ENCODE results near the gene POMGNT1.
"Not testable (repeated sequence)": the region's sequence is repeated elsewhere in the genome, so short reads cannot be mapped to it uniquely, and the experiment has no call there.

POMGNT1 gene

DNA sequence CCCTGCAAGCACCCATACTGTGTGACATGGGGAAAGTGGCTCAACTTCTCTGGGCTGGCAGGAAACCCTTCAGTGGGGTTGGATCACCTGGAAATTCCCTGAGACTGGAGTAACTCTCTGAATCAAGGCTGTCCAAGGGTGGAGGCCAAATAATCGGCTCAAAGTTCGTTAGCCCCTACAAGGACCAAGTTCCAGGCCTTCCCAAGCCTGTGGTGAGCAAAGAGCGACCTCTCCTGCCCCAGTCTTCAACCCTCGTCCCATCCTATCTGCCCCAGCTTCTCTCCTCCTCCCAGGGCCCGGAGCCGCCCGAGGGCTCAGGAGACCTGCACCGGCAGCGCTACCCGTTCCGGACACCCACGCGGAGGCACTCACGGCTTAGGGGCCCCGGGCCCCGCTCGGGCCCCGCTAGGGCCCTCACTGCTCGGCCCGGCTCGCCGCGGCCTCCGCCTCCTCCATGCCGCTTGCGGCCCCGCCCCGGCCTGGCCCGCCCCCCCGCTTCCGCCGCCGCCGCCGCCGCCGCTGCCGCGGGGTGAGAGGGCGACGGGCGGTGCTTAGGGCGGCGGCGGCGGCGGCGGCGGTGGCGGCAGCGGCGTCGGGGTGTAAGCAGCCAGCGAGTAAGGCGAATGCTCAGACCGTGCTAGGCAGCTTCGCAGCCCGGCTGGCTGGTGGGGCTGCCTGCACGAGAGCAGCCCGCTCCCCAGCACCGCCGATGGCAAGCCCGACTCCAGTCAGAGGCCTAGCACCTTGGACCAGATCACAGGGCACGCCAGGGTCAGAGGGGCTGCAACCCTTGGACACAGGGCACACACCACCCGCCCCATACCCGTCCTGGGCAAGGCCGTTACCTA is at the start of gene POMGNT1:
POMGNT1 (minus strand) TSS at position 471 of the 848 bp plus-strand sequence. CDS start 613 bp downstream, outside the sequence.
- peak; percentile 43 to 70 for DNase-seq (ENCODE audit: low read depth in 2 of 2)

DNA sequence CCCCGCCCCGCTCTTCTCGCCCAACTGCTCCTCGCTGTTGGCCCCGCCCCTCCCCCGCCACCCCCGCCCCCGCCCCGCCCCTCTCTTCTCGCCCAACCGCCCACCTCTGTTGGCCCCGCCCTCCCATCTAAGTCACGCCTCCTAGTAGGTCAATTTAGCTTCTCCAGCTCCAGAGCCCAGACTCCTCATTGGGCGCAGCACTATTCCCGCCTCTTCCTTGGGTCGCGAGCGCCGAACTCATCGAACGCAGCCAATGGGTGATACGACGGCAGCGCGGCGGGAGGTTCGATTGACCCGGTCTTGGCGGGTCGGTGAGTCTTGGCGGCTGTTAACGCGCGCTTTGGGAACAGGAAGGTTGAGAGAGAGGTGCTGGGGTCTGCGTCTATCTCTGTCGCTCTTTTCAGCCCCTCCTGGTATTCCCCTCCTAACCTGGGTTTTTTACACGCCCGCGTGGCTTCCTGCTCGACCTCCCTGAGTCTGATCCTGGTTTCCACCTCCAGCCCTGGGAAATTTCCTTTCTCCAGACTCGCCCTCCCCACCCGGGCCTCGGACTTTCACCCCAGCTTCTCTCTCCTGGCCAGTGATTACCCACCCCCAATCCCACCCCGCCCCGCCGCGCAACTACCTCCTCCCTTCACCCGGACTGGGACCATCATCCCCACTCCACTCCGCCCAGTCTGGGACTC is 49.3 kb upstream of the POMGNT1 start, which contains the start of gene RAD54L:
RAD54L (plus strand) TSS at position 328 of the 686 bp plus-strand sequence. CDS start 643 bp downstream, outside the sequence.
- DNase-seq (ENCODE audit: low read depth in 2 of 2): peak; percentile 97 to 98

DNA sequence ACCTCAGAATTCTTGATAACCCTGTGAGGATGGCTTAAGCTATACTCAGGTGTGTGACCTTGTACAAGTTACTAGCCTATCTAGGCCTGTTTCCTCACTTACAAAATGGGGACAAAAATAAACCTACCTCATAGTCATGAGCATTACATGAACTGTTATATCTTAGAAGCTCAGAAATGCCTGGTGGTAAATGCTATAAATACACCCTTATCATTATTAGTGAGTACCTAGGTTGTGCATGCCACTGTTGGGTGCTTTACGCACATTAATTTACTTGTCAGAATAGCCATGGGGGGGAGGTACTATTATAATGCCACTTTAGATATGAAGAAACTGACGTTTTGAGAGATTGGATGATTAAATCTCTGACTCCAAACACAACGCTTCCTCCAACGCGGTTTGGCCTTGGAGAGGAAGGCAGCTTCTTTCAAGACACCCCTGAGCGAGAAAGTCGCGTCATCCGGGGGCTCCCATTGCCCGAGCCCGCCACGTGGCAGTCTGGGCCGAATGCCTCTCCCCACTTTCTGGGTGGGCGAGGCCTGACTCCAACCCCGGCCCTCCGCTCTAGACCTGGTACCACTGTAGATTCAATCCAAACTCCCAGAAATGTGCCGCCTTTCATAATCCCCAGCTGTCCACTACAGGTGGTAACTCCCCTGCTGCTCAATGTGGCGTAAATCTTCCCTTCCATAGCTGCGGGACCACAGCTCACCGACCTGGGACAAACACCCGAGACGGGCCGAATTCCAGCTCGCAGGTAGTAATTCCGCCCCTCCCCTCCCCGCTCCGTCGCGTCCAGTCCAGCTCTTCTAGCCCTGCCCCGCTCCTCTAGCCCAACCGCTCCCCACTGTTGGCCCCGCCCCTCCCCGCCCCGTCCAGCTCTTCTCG is 48.6 kb upstream of the POMGNT1 start:
- DNase-seq (ENCODE audit: low read depth in 2 of 2): peak; percentile 54 to 65

DNA sequence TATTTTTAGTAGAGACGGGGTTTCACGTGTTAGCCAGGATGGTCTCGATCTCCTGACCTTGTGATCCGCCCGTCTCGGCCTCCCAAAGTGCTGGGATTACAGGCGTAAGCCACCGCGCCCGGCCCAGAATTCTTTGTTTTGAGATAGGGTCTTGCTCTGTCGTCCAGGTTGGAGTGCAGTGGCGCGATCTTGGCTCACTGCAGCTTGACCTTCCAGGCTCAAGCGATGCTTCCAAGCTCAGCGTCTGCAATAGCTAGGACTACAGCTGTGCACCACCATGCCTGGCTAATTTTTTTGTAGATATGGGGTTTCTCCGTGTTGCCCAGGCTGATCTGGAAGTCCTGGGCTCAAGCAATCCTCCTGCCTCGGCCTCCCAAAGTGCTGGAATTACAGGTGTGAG is 47.9 kb upstream of the POMGNT1 start:
- DNase-seq (ENCODE audit: low read depth in 2 of 2): not testable (repeated sequence)

DNA sequence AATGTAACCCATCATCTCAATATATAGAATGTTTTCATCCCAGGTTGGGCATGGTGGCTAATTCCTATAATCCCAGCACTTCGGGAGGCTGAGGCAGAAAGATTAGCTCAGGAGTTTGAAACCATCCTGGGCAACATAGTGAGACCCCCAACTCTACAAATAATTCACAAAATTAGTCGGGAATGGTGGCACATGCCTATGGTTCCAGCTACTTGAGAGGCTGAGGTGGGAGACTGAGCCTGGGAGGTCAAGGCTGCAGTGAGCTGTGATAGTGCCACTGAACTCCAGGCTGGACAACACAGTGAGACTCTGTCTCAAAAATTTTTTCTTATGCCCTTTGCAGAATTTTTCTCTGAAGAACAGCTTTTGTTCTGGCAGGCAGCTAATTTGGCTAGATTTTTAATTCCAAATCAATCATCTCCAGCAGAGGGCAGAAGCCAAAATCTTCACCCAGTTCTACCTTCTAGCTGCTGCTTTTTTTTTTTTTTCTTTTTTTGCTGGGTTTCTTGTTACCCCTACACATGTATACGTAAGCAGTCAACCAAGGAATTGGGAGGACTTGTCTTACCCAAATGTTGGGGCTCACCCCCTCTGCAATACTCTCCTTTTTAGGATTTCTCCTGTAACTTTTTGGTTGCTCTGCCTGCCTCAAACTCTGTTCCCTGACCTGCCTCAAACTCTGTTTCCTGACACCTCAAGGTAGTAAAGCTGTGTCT is 46.6 kb upstream of the POMGNT1 start:
- DNase-seq (ENCODE audit: low read depth in 2 of 2): no peak

DNA sequence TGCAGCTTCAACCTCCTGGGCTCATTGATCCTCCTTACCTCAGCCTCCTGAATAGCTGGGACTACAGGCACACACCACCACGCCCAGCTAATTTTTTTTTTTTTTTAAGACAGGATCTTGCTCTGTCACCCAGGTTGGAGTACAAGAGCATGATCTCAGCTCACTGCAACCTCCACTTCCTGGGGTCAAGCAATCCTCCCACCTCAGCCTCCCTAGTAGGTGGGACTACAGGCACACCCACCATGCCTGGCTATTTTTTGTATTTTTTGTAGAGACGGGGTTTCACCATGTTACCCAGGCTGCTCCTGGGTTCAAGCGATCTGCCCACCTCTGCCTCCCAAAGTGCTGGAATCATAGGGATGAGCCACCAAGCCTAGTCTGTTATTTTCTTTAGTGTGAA is 45.6 kb upstream of the POMGNT1 start:
- DNase-seq (ENCODE audit: low read depth in 2 of 2): not testable (repeated sequence)

DNA sequence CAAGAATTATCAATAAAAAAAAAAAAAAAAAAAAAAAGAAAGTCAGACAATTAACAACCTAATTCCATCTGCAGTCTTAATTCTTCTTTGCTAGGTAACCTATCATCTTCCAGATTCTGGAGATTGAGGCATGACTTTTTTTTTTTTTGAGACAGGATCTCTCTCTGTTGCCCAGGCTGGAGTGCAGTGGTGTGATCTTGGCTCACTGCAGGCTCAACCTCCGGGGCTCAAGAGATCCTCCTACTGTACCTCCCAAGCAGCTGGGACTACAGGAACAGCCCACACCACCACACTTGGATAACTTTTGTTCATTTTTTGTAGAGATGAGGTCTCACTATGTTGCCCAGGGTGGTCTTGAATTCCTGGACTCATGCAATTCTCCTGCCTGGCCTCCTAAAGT is 44.7 kb upstream of the POMGNT1 start:
- DNase-seq (ENCODE audit: low read depth in 2 of 2): no peak

DNA sequence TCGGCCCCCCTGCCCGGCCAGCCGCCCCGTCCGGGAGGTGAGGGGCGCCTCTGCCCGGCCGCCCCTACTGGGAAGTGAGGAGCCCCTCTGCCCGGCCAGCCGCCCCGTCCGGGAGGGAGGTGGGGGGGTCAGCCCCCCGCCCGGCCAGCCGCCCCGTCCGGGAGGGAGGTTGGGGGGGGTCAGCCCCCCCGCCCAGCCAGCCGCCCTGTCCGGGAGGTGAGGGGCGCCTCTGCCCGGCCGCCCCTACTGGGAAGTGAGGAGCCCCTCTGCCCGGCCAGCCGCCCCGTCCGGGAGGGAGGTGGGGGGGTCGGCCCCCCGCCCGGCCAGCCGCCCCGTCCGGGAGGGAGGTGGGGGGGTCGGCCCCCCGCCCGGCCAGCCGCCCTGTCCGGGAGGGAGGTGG is 43.5 kb upstream of the POMGNT1 start:
- DNase-seq (ENCODE audit: low read depth in 2 of 2): not testable (repeated sequence)

DNA sequence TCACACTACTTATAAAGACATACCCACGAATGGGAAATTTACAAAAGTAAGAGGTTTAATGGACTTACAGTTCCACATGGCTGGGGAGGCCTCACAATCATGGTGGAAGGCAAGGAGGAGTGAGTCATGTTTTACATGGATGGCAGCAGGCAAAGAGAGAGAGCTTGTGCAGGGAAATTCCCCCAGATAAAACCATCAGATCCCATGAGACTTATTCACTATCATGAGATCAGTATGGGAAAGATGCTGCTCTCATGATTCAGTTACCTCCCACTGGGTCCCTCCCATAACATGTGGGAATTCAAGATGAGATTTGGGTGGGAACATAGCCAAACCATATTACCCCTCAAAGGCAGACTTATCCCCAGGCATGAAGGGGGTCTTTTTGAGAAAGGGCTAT is 40.6 kb upstream of the POMGNT1 start:
- DNase-seq (ENCODE audit: low read depth in 2 of 2): not testable (repeated sequence)

DNA sequence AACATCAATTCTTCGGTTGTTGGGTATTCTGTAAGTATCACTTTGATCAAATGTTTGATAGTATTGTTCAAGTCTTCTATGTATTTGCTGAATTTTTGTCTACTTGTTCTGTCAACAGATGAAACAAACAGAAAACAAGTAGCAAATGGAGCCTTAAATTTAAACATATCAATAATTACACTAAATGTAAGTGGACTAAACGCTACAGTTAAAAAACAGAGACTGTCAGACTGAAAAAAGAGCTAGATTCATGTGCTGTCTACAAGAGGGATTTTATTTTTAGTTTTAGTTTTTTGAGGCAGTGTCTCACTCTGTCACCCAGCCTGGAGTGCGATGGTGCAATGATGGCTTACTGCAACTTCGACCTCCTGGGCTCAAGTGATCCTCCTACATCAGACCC is 38.6 kb upstream of the POMGNT1 start:
- DNase-seq (ENCODE audit: low read depth in 2 of 2): no peak

DNA sequence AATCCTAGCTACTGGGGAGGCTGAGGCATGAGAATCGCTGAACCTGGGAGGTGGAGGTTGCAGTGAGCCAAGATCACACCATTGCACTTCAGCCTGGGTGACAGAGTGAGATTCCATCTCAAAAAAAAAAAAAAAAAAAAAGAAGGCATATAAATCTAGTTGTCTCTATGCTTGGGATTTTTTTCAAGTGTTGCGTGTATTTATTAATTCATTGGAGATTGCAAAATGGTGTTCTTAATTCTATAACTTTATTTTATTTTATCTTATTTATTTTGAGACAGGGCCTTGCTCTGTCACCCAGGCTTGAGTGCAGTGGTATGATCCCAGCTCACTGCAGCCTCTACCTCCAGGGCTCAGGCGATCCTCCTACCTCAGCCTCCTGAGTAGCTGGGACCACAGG is 33.0 kb upstream of the POMGNT1 start:
- not testable (repeated sequence) for DNase-seq (ENCODE audit: low read depth in 2 of 2)

DNA sequence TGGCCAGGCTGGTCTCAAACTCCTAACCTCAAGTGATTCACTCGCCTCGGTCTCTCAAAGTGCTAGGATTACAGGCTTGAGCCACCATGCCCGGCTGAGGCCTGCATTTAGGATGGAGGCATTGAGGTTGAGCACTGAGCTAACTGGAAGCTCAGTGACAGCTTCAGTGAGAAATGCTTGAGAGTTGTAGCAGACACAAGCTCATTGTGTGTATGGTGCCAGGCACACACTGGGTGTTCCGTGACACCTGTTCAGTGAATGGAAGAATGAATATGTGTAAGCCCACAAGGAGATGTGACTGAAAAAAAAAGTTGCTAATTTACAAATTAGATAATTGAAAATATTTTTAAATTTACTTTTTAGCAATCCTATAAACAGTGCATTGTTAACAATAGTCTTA is 26.7 kb upstream of the POMGNT1 start:
- no peak for DNase-seq (ENCODE audit: low read depth in 2 of 2)

DNA sequence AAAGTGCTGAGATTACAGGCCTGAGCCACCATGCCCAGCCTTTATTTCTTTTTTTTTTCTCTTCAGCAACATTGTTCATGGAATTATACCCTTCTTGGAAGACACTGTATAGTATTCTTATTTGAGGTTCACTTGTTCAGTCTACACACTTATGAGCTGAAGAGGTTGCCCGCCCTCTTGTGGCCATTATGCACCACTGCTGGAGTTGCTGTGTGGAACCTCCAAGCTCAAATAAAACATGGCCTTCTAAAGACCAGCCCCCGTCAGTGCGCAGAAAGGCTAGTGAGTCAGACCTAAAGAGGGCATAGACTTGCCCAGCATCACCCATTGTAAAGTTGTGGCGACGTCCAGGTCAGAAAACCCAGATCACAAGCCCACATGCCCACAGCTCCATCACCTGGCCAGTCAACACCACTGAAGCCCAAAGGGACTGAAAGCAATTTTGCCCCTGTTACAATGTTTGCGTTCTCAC is 25.3 kb upstream of the POMGNT1 start:
- DNase-seq (ENCODE audit: low read depth in 2 of 2): peak; percentile 40 to 44

DNA sequence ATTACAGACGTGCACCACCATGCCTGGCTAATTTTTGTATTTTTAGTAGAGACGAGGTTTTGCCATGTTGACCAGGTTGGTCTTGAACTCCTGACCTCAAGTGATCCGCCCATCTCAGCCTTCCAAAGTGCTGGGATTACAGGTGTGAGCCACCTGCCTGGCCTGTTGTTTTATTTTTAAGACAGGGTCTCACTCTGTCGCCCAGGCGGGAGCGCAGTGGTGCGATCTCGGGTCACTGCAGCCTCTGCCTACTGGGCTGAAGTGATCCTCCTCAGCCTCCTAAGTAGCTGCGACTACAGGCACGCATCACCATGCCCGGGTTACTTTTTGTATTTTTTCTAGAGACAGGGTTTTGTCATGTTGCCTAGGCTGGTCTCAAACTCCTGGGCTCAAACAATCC is 24.8 kb upstream of the POMGNT1 start:
- DNase-seq (ENCODE audit: low read depth in 2 of 2): not testable (repeated sequence)

DNA sequence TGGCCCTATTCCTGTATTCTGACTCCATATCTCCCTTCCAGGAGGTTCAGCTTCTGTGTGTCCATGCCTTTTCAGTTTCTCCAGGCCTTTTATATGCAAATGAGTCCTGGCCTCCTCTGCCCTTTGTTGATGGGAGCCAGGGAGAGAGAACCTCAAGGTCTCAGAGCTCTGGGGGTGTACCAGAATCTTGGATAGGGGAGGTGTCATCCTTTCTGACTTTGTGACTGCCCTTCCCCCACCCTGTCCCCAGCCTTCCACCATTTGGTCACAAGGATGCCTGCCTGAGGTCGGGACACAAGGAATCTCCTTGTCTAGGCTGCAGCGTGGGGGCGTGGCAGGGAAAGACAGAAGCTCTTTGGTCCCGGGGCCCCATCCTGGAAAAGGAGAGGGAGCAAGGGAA is 23.5 kb upstream of the POMGNT1 start:
- DNase-seq (ENCODE audit: low read depth in 2 of 2): no peak

DNA sequence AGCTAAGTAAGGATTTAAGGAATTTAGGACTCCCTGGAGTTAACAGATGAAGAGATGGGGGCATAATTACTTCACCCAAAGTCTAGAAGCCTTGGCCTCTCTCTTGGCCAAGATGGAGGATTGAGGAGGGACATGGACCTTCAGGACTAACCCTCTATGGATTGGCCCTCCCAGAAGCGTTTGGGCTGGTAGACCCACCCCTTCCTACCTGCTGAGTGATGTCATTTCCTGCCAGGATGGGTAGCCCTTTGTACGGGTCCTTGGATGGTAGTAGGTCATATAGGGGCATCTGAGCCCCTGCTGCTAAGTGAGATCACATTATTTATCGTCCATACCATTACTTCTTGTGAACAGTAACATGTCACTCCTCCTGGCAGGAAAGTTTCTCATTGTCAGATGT is 22.6 kb upstream of the POMGNT1 start:
- DNase-seq (ENCODE audit: low read depth in 2 of 2): no peak

DNA sequence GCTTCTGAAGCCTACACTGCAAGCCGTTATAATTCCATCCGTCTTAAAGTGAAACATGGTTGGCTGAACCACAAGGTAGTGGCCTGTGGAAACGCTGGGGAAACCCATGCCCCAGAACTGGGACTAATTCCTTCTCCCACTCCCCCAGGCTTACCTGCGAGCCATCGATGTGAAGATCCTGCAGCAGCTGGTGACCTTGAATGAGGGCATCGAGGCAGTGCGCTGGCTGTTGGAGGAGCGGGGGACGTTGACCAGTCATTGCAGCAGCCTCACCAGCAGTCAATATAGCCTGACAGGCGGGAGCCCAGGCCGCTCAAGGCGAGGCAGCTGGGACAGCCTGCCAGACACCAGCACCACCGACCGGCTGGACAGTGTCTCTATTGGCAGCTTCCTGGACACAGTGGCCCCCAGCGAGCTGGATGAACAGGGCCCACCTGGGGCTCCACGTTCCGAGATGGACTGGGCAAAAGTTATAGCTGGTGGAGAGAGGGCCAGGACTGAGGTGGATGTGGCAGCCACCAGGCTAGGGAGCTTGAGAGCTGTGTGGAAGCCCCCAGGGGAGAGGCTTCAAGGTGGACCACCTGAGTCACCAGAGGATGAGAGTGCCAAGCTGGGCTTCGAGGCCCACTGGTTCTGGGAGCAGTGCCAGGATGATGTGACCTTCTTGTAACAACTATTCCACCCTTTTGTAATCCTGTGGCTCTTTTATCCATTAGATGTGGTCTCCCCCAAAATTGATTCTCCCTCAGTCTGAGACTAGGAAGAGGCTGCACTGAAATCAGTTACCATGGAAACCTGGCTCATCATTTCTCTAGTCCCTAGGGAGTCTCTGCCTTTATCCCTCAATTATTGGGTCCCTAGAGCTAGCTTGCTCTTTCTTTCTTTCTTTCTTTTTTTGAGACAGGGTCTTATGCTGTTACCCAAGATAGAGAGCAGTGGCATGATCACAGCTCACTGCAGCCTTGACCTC is 21.6 kb upstream of the POMGNT1 start:
- DNase-seq (ENCODE audit: low read depth in 2 of 2): no peak

DNA sequence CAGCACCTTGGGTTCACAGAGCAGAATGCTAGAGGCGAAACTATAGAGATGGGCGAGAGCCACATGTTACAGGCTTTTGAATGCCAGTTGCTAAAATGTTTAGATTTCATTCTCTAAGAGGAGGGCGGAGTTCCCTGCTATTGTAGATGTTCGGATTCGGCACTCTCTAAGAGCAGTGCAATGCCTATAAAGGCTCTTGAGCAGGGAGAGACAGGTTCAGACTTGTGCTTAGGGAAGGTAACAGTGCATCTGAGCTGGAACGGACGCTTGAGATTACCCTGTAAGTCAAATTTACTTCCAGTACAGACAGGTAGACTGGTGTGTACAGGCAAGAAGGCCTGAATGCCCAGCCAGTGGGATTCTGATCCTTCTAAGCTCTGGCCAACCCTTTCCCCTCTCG is 20.2 kb upstream of the POMGNT1 start:
- no peak for DNase-seq (ENCODE audit: low read depth in 2 of 2)

DNA sequence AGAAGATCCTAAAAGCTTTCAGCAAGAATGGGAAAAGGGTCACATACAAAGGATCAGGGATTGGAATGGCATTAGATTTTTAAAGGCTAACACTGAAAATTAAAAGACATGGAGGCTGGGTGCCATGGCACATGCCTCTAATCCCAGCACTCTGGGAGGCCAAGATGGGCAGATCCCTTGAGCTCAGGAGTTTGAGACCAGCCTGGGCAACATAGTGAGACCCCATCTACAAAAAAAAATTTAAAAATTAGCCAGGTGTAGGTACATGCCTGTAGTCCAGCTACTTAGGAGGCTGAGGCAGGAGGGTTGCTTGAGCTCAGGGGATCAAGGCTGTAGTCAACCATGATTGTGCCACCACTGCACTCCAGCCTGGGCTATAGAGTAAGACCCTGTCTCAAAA is 17.3 kb upstream of the POMGNT1 start:
- no peak for DNase-seq (ENCODE audit: low read depth in 2 of 2)

DNA sequence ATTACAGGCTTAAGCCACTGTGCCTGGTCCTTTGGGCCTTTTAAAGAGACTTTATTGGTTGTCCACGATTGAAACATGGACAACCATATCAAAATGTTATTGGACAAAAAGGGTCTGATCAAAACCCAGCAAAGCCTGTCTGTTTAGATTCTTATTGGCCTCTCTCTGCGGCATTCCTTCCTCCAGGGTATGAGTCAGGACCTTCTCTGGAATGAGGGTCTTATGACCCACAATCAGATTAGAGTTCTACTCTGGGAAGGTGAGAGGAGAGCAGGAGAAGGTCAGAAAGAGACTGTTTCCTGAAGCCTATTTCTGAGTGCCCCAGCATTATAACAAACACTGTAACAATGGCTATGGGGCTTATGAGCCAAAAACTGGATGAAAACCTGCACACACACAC is 12.8 kb upstream of the POMGNT1 start:
- no peak for DNase-seq (ENCODE audit: low read depth in 2 of 2)
